Fibroblast of skin of left quadriceps (primary cell): ENCODE results near the gene THAP7.
"Not testable (repeated sequence)": the region's sequence is repeated elsewhere in the genome, so short reads cannot be mapped to it uniquely, and the experiment has no call there.

Experiments used
- DNase-seq, 2 experiments: peaks; one replicate each; pipeline ENCODE4 v3.0.0-alpha.2; 2013; ENCODE audit warnings: low read depth in 2 of 2

The THAP7 gene, protein sequence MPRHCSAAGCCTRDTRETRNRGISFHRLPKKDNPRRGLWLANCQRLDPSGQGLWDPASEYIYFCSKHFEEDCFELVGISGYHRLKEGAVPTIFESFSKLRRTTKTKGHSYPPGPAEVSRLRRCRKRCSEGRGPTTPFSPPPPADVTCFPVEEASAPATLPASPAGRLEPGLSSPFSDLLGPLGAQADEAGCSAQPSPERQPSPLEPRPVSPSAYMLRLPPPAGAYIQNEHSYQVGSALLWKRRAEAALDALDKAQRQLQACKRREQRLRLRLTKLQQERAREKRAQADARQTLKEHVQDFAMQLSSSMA

DNA sequence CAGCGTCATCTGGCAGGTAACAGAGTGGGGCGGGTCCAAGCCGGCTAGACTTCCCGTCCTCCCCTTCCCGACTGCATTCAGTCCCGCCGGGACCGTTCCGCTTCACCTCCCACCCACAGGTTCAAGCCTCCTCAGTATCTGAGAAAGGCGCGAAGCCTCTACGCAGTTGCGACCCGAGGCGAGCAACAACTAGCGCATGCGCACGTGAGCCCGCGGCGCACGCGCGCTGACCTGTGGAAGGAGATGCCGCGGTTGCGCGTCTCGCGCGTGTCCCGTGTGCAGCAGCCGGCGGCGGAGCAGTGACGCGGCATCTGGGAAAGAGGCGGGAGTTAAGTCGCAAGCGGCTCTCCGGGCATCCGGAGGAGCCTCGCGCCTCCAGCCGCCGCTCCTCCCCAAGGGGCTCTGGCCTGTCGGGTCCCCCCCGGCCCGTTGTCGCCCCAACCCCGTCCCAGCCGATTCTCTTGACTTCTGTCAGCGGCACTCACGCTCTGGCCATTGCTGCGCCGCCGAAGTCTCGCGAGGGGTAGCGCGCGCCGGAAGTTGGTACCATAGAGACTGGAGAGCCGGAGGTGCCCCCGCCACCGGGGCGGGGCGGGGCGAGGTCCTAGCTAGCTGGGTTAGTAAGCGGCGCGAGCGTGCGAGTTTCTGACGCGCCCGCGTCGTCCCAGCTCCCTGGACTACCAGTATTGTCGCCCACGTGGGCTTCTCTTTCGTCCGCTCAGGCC is at the start of gene THAP7:
Gene THAP7, minus strand, starts transcription at position 518 of the 725 bp plus-strand sequence. Its CDS starts 207 bp downstream, at position 311.
- peak; percentile 86 to 87 for DNase-seq

DNA sequence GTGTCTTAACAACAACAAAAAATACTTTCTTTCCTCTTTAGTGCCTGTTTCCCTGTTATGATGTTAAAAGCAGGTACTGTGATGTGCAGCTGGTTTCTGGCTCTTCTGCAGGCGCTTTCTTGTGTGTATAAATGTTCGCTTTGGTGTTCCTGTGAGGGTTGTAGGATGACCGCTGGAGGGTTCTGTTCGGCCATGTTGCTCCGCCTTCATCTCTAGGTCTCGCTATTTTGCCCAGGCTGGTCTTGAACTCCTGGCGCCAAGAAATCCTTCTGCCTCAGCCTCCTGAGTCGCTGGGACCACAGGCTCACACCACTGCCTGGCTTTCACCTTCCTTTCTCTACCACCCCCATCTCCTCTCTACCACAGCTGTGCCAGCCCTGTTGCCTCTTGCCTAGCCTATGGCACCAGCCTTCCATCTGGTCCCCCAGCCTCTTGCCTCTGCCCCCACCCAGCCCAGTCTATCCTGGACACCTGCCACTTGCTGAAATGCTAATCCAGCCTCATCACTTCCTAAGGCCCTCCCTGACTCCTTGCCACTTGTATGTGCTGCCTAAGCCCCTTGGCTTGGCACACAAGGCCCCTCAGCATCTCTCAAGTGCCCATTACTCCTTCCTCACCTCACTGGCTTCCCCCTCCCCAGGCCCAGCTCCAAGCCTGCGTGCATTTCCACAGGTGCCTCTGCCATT is 49.4 kb upstream of the THAP7 start:
- no peak for DNase-seq

DNA sequence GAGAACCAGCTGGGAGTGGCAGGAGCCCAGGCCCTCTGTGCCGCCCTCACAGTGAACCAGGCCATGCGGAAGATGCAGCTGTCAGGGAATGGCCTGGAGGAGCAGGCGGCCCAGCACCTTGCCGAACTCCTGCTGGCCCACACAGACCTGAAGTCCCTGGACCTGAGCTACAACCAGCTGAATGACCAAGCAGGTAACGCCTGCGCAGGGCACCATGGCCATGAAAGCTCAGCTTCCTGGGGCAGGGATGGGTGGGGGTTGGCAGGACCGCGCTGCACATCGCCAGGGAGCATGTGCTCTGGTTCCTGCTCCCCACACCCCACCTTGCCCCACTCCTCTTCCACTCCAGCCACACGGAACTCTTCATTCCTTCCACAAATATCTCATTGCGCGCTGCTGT is 47.0 kb upstream of the THAP7 start:
- DNase-seq, result not testable (repeated sequence)

DNA sequence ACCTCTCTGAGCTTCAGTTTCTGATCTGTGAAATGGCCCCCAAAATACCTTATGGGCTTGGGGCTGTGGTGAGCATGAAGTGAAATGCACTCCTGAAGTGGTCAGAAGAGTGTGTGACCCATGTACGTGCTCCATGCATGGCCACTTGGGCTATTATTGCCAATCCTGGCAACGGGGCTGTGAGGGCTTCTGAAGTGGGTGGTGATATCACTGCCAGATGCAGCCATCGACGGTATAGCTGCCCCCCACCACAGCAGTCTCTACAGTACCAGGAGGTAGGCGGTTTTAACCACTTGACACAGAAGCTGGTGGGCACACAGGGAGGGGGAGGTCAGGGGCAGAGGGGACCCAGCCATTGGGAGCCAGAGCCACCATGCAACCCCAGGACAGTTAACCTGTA is 46.5 kb upstream of the THAP7 start:
- not testable (repeated sequence) for DNase-seq

DNA sequence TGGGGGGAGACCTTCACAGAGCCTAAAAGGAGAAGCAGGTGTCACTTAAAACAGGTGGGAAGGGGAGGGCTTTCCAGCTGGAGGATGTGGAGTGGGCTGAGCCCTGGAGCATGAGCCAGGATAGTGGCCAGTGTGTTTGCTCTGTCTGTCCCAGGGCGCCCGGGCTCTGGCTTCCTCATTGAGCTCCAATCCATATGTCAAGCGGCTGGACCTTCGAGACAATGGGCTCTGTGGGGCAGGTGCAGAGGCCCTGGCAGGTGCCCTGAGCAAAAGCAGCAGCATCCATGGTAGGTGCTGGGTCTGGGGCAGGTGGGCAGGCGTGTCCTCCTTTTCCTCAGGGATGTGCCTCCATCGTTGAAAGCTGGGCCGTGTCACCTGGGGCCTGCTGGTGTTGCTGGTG is 45.8 kb upstream of the THAP7 start:
- no peak for DNase-seq

DNA sequence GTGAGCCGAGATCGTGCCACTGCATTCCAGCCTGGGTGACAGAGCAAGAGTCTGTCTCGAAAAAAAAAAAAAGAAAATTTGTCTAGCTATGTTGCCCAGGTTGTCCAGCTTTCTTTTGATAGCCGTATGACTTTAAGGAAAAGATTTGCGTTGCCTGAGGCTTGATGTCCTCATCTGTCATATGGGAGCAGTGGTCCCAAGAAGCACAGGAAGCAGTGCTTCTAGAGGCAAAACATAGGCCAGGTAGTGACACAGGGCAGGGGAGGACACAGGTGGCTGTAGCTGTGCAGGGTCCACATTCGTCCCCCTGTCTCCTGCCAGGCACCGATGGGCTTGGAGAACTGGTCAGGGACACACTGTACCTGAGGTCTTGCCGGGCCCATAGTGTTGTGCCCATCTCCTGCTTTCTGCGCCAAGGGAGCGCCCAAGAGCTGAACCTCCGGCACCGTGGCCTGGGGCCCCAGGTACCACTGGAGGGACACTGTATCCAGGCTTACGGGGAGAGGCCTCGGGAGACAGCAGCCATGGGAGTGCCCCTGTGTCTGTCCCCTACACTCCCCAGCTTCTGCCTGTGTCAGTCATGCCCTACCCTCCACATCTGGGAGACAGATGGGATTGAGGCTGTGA is 45.2 kb upstream of the THAP7 start:
- DNase-seq, result no peak

DNA sequence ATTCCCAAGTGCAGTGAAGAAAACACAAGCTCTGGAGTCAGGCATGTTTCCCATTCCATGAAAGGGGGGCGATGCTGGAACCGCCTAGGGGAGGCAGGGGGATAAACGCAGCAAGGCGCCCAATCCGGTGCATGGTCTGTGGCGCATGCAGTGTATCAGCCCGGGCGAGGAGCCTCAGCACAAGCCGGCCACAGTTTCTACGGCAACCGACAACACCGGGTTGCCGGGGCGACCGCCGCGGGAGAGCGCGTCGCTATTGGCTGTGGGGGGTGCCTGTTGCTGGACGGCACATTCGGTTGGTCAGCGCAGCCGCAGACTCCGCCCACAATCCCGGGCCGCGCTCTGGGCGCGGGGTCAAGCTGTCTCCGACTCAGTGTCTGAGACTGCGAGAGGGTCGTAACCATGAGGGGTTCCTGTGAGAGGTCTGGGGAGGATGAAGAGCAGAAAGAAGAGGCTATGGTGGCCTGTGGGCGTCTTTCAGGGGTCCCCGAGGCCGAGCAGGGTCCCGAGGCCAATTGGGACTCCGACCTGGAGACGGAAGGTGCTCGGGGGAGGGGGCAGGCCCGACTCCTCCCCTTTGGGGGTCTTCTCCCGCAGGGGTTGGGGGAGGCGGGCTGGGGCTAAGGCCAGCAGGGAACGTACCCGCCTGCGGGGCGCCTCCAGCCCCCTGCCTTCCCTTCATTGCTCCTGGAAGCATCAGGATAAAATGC is 43.8 kb upstream of the THAP7 start, which contains the start of gene LRRC74B:
Gene LRRC74B, plus strand, starts transcription at position 362 of the 710 bp plus-strand sequence. Its CDS starts 41 bp downstream, at position 403.
- DNase-seq, result peak; percentile 79 to 81

DNA sequence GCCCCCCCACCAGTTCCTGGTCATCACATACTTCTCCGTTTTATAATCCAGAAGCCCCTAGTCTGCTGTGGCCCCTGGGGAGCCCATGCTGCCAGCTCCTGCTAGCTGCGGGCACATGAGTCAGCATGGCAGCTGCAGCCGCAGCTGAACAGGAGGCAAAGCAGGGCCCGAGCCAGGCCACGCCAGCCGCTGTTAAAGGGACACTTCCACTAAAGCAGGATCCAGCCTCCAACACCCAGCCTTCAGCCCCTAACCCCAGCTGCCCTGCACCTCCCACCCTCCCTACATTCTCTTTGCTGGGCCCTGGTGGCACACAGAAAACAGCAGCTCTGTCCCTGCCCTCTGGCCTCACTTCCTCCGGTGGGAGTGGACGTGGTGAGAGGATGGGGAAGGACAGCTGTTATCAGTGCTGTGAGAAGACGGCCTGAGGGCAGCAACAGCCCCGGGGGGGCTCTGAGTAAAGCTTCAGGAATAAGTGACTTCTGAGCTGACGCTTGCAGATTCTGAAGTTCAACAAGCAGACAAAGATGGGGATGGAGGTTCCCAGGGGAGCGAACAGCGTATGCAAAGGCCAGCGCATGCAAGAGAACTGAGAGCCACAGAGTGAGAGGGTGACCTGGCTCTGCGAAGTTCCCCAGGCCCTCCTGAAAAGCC is 43.1 kb upstream of the THAP7 start:
- peak in 1 of 2 experiments; percentile 24 for DNase-seq

DNA sequence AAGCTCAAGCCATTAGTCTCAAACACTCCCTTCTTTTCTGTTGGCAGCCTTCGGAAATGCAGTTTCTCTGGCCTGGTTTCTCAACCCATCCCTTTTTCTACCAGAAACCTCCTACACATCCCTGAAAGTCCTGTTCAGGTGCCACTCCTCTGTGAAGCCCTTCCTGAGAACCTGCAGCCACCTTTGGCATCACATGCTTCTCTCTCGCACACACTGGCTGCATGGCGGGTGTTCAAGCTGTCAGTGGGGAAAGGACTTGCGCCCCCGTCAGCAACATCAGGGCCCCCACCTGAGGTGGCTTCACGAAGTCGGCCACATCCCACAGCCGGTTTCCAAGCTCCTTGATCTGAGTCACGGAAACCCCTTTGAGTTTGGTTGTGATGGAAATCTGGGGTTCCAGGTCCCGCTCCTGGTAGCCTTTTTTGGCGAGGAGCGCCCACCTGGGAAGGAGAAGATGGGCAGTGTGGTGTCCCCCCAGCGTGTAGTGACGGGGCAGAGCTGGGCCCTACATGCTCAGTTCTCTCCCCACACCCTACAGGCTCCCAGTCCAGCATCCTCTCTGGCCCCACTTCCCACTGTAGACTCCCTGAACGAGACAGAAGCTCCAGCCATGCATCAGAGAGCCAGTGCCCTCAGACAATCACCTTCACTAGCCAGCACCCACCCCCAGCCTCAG is 42.1 kb upstream of the THAP7 start:
- DNase-seq, result no peak

DNA sequence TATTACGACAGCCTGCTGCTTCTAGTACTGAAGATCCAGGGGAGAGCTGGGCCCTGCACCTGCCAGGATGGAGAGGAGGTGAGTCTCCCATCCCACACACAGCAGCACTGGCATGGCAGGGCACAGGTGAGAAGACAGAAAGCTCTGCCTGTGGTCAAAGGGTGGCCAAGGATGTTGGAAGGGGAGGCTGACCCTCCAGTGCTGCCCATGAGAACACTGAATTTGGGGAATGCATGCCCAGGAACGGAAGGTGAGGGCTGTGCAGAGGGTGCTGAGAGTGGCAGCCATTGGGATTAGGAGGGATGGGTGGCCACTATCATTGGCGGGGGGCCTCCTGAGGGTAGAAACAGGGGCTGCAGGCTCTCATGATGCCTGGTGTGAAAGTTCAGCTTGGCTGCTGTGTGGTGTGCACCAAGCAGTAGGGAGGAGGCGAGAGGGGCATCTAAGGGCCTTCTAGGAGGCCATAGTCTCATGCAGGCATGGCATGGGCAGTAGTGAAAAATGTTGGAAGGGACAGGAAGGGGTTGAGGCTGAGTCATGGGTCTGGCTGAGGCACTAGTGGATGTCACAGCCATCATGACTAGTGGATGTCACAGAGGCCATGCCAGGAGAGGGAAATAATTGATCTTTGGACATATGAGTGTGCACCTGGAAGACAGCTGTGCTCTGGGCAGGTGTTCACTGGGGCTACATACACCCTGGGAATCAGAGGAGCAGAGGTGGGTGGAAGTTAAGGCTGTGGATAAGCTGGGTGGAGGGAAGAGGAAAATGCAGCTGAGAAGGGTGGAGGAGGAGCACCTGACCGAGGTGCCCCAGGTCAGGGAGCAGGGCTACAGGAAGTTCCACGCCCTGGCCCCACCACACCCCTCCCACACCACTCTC is 41.3 kb upstream of the THAP7 start:
- DNase-seq, result no peak

DNA sequence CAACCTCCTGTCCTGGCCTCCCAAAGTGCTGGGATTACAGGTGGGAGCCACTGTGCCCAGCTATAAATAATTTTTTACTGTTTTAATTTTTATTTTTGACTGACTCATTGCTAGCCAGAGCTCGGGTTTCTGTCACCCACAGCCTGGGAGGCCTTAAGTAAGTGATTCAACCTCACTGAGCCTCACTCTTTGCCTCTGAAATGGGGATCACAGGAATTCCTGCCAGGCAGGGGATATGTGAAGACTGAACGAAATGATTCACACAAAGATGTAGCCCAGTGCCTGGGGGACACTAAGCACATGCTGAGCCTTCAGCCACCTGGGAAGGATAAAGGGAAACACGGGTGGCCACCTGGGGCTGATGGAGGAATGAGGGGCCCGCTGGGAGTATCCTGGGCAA is 40.0 kb upstream of the THAP7 start:
- peak in 1 of 2 experiments; percentile 18 for DNase-seq

DNA sequence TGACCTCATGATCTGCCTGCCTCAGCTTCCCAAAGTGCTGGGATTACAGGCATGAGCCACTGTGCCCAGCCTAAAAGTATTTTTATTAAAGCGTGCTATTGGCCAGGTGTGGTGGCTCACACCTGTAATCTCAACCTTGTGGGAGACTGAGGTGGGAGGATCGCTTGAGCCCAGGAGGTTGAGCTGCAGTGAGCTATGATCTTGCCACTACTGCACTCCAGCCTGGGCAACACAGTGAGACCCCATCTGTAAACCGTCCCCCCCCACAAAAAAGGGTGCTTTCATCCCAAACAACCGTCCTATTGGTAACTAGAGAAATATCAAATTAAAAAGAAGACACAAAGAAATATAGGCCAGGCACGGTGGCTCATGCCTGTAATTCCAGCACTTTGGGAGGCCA is 37.2 kb upstream of the THAP7 start:
- DNase-seq, result not testable (repeated sequence)

DNA sequence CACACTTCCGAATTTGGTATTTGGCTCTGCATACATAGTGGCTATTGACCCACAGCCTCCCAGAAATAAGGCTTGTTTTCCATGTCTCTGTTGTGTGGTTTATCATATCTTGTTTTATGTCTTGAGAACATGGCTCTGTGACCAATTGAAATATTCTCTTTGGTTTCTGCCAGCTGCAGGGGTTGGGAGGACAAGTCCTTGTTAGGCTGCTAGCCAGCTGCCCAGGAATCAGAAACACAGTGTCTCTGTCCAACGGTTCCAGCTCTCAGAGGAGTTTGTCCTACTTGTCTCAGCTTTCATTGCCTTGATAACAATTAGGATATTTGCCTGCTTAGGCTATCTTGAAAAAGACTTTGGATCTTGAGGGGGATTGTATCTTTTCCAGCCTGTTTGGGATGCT is 36.5 kb upstream of the THAP7 start:
- no peak for DNase-seq

DNA sequence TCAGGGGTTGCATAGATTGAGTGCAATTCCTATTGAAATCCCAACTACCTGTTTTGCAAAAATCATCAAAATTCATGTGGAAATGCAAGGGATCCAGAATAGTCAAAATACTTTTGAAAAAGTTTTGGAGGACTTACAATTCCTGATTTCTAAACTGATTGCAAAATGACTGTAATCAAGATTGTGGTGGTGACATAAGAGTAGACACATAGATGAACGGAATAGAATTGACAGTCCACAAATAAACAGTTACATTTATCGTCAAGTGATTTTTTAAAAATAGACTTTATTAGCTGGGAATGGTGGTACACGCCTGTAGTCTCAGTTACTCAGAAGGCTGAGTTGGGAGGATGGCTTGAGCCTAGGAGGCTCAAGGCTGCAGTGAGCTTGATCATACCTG is 33.1 kb upstream of the THAP7 start:
- DNase-seq, result no peak

DNA sequence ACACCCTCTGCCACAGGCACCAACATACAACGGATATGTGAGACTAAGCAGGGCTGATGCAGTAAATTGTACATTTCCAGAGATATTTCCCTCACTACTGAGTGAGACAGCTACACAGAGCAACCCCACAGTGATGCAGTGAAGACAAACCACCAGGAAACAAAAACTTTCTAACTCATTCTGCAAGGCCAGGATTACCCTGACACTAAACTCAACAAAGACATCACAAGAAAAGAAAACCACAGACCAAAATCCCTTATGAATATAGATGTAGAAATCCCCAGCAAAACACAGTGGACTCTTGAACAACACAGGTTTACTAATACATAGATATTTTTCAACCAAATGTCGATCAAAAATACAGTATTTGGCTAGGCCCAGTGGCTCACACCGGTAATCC is 32.0 kb upstream of the THAP7 start:
- DNase-seq, result no peak

DNA sequence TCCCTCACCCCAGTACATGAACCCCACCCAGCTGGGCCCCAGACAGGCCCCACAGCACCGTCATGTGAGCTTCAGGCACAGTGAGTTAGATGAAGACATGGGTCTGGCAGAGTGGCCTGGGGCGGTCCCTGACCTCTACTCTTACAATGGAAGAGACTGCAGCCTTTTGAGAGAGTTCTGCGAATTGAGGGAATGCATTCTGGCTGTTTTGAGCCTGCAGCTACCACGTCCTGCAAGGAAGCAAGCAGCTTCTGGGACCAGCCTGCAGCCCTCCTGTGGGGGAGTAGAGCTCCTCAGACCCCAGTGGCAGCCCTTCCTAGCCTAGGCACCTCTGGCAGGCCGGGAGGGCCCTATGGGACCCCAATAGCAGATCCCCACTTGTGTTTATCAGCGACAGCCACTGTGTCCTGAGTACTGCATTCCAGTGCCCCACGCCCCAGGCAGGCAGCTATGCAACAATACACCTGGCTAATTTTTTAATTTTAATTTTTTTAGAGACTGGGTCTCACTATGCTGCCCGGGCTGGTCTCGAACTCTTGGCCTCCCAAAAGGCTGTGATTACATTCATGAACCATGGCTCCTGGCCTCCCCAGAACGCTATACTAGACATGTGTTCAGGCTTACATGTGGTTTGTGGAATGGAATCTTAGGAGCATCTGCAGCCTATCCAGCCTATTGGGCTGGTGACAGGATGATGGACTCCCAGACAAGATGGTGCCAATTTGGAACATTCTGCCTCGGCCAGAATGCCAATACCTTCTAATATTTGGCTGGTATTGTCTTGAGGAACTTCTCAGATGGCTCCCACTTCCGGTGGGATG is 31.2 kb upstream of the THAP7 start:
- DNase-seq, result no peak

DNA sequence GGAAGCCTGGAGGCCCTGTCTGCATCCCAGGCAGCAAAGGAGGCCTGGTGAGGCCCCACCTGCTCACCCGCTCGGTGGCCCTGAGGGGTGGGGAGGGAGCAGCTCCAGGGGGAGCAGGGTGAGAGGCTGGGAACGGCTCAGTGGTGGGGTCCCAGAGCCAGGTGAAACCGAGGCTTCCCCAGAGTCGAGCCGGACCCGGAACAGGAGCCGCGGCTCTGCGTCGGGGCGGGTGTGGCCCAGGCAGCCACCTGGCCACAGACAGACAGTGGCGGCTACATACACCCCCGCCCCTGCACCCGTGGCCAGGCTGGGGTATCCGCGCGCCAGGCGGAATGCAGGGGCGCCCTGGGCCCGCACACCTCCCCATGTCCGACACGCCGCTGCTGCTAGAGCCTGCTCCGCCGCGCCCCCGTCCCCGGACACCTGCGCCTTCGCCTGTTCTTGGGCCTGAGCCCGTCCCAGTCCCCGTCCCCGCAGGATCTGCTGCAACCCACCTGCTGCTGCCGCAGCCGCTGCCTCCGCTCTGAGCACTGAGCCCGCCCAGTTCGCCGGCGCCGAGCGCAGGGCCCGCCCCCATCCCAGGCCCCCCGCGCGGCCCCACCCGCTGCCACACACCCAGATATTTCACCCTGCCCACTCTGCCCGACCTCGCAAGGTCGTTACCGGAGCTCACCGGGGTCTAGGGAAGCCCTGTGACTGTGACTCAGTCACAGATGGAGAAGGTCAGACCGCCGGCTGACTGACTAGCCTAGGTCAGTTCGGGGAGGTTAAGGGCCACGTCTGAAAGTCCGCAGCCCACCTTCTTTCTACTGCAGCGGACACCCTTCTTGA is 30.3 kb upstream of the THAP7 start, which contains the start of gene SLC7A4:
Gene SLC7A4, minus strand, starts transcription at position 525 of the 831 bp plus-strand sequence. CDS start 749 bp downstream, outside the sequence.
- DNase-seq, result no peak
